ENCODE data around the gene BIN2. TPM values are rescaled to one million over a fixed set of nuclear protein-coding genes. Genes with fewer than 3 reads are reported as not detected.
A peak's percentile ranks its signal among the peaks of the same experiment; 100 is the strongest.

The BIN2 gene
- polyA plus RNA-seq, 2 of the 4 experiments (the other 2 are of a cell fraction), result 0.08 to 0.57 TPM

DNA sequence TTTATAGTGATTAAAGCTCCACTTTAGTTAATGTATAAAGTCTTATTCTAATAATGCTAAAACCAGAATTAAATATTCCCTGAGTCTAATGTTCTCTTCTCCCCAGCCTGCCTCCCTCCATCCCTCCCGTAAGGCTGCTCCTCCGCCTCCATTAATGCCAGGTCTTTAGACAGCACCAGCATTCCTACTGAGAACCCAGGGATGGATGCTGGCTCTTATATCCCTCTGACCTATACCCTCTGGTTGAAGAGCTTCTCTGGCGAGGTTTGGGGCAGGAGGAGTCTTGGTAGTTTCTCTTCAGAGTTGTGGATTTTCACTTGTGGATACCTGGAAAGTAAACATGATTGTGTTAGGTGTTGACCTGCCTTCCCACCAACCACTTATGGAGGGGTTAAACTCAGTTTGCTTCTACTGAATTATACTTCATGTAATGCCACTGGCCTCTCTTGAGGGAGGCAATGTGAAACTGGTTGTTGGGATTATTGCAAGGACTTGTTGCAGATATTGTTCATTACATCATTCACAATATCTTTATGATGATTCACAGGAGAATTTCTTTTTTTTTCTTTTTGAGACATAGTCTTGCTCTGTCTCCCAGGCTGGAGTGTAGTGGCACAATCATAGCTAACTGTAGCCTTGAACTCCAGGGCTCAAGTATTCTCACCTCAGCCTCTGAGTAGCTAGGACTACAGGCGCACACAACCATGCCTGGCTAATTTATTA lies 42.6 kb downstream of the BIN2 start:
- Histone ChIP-seq H3K4me1 (peaks cover 14% of the 10 kb centered on the region; the same call in 2 of the 3 replicates), H3K4me3 (no peak overlapping the region), H3K27ac (peak overlapping the region; percentile 26 to 65; a peak in 4 of 6 replicates), H3K9me3 (no peaks in the 10 kb centered on the region), H3K4me2 (peak overlapping the region; percentile 45)
- WGBS (ENCODE audit: missing lambda C conversion rate), result 81% methylated on average over 4 of the region's 4 CpGs
- ChIA-PET POLR2A (interaction anchor here (0.6 to 1.0 kb wide), 2 partner anchors 11 to 45 kb away, joined by 3 to 5 read pairs; partner anchors contain the start of gene SMAGP), CTCF (interaction anchor here (1.2 to 5.1 kb wide), 3 partner anchors 45 to 70 kb away, joined by 3 to 29 read pairs (median 5); no protein-coding TSS in a partner anchor)
- FAIRE-seq (no peak), DNase-seq (ENCODE audit: low read depth in 1 of 2, low spot score in 1 of 2) (peak in 1 of 2 experiments; percentile 16), ATAC-seq (peak; percentile 59 to 61)
- TF ChIP-seq MAFK (IDR thresholded peaks at IDR 0.05; ENCODE audit: partially characterized antibody), result no peak
- no peak for TF ChIP-seq NPAS2 (CRISPR knock-in tag; IDR thresholded peaks at IDR 0.05; ENCODE audit: borderline replicate concordance)
- TF ChIP-seq, protein P1, sequence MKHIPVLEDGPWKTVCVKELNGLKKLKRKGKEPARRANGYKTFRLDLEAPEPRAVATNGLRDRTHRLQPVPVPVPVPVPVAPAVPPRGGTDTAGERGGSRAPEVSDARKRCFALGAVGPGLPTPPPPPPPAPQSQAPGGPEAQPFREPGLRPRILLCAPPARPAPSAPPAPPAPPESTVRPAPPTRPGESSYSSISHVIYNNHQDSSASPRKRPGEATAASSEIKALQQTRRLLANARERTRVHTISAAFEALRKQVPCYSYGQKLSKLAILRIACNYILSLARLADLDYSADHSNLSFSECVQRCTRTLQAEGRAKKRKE (CRISPR knock-in tag; IDR thresholded peaks at IDR 0.05; ENCODE audit: low read depth), result no peak
- no peak for TF ChIP-seq MAZ (IDR thresholded peaks at IDR 0.05; ENCODE audit: borderline replicate concordance, low read depth, low read length)
- no peak for TF ChIP-seq RCOR1 (IDR thresholded peaks at IDR 0.05; ENCODE audit: low read depth, low read length)
- no peak for TF ChIP-seq CBX8 (IDR thresholded peaks at IDR 0.05)
- TF ChIP-seq ZSCAN20 (CRISPR knock-in tag; IDR thresholded peaks at IDR 0.05), result no peak
- TF ChIP-seq RNF2 (IDR thresholded peaks at IDR 0.05; ENCODE audit: borderline replicate concordance, low read depth), result no peak
- TF ChIP-seq RFX5 (IDR thresholded peaks at IDR 0.05), result no peak
- TF ChIP-seq, protein P2, sequence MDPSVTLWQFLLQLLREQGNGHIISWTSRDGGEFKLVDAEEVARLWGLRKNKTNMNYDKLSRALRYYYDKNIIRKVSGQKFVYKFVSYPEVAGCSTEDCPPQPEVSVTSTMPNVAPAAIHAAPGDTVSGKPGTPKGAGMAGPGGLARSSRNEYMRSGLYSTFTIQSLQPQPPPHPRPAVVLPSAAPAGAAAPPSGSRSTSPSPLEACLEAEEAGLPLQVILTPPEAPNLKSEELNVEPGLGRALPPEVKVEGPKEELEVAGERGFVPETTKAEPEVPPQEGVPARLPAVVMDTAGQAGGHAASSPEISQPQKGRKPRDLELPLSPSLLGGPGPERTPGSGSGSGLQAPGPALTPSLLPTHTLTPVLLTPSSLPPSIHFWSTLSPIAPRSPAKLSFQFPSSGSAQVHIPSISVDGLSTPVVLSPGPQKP (IDR thresholded peaks at IDR 0.05; ENCODE audit: low read depth, low read length), result no peak
- TF ChIP-seq FOXS1 (CRISPR knock-in tag; IDR thresholded peaks at IDR 0.05), result no peak
- TF ChIP-seq GATA3 (IDR thresholded peaks at IDR 0.05; ENCODE audit: borderline replicate concordance), result no peak
- no peak for TF ChIP-seq EHF (CRISPR knock-in tag; IDR thresholded peaks at IDR 0.05)
- TF ChIP-seq EHMT2 (IDR thresholded peaks at IDR 0.05; ENCODE audit: low read depth), result no peak
- TF ChIP-seq POLR2A (IDR thresholded peaks at IDR 0.05; ENCODE audit: low read length), result no peak
- TF ChIP-seq NR3C1 (IDR thresholded peaks at IDR 0.05), result no peak
- no peak for TF ChIP-seq KDM1A (IDR thresholded peaks at IDR 0.05; ENCODE audit: low read depth)

DNA sequence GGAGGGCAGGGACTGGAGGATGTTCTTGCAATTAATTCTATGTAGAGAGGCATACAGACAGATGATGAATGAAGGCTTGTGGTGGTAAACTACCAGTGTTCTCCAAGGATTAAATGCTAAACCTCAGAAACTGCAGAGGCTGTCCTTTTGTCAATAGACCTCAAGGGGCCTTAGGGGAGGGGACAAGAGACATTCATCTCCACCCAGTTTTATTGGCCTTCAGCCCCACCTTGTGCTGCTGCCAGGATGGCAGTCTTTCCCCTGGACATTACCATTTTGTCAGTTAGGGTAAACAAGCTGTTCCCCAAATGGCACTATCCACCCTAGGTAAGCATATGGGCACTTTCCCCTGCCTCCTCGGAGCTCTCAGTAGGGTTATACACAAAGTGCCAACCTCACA lies 48.9 kb downstream of the BIN2 start:
- no peak overlapping the region for H3K4me2 ChIP-seq
- ChIA-PET CTCF (interaction anchor here (0.9 to 10.2 kb wide), 3 partner anchors 9 to 65 kb away, joined by 3 to 270 read pairs (median 5); no protein-coding TSS in a partner anchor), POLR2A (no interaction called here)
- H3K27ac ChIP-seq, result no peak overlapping the region
- no peak for ATAC-seq
- H3K4me3 ChIP-seq, result no peak overlapping the region
- 68% methylated on average over 1 of the region's 1 CpG for WGBS (ENCODE audit: missing lambda C conversion rate)
- DNase-seq (ENCODE audit: low read depth in 1 of 2, low spot score in 1 of 2), result no peak
- FAIRE-seq, result no peak
- H3K9me3 ChIP-seq, result no peaks in the 10 kb centered on the region
- peaks cover 8% of the 10 kb centered on the region for H3K4me1 ChIP-seq
- no peak for TF ChIP-seq RAD21 (conservative IDR thresholded peaks at IDR 0.05 in 1 of 2, IDR thresholded peaks at IDR 0.05 in 1 of 2)
- TF ChIP-seq ZC3H11A (IDR thresholded peaks at IDR 0.05), result no peak
- TF ChIP-seq, protein P3, sequence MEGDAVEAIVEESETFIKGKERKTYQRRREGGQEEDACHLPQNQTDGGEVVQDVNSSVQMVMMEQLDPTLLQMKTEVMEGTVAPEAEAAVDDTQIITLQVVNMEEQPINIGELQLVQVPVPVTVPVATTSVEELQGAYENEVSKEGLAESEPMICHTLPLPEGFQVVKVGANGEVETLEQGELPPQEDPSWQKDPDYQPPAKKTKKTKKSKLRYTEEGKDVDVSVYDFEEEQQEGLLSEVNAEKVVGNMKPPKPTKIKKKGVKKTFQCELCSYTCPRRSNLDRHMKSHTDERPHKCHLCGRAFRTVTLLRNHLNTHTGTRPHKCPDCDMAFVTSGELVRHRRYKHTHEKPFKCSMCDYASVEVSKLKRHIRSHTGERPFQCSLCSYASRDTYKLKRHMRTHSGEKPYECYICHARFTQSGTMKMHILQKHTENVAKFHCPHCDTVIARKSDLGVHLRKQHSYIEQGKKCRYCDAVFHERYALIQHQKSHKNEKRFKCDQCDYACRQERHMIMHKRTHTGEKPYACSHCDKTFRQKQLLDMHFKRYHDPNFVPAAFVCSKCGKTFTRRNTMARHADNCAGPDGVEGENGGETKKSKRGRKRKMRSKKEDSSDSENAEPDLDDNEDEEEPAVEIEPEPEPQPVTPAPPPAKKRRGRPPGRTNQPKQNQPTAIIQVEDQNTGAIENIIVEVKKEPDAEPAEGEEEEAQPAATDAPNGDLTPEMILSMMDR (IDR thresholded peaks at IDR 0.05), result no peak
- TF ChIP-seq PHF8 (IDR thresholded peaks at IDR 0.05; ENCODE audit: borderline replicate concordance, low read depth), result no peak
- TF ChIP-seq ZFP36 (IDR thresholded peaks at IDR 0.05; ENCODE audit: borderline replicate concordance, partially characterized antibody), result no peak
- TF ChIP-seq NFE2L2 (conservative IDR thresholded peaks at IDR 0.05; ENCODE audit: low read length), result no peak
- TF ChIP-seq, protein P4, sequence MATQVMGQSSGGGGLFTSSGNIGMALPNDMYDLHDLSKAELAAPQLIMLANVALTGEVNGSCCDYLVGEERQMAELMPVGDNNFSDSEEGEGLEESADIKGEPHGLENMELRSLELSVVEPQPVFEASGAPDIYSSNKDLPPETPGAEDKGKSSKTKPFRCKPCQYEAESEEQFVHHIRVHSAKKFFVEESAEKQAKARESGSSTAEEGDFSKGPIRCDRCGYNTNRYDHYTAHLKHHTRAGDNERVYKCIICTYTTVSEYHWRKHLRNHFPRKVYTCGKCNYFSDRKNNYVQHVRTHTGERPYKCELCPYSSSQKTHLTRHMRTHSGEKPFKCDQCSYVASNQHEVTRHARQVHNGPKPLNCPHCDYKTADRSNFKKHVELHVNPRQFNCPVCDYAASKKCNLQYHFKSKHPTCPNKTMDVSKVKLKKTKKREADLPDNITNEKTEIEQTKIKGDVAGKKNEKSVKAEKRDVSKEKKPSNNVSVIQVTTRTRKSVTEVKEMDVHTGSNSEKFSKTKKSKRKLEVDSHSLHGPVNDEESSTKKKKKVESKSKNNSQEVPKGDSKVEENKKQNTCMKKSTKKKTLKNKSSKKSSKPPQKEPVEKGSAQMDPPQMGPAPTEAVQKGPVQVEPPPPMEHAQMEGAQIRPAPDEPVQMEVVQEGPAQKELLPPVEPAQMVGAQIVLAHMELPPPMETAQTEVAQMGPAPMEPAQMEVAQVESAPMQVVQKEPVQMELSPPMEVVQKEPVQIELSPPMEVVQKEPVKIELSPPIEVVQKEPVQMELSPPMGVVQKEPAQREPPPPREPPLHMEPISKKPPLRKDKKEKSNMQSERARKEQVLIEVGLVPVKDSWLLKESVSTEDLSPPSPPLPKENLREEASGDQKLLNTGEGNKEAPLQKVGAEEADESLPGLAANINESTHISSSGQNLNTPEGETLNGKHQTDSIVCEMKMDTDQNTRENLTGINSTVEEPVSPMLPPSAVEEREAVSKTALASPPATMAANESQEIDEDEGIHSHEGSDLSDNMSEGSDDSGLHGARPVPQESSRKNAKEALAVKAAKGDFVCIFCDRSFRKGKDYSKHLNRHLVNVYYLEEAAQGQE (IDR thresholded peaks at IDR 0.05), result no peak
- no peak for TF ChIP-seq EHF (CRISPR knock-in tag; IDR thresholded peaks at IDR 0.05)
- no peak for TF ChIP-seq EHMT2 (IDR thresholded peaks at IDR 0.05; ENCODE audit: low read depth)
- no peak for TF ChIP-seq TFCP2L1 (CRISPR knock-in tag; IDR thresholded peaks at IDR 0.05)
- no peak for TF ChIP-seq FOXS1 (CRISPR knock-in tag; IDR thresholded peaks at IDR 0.05)
- no peak for TF ChIP-seq MYC (IDR thresholded peaks at IDR 0.05; ENCODE audit: borderline replicate concordance, low read length)
- TF ChIP-seq, protein P5, sequence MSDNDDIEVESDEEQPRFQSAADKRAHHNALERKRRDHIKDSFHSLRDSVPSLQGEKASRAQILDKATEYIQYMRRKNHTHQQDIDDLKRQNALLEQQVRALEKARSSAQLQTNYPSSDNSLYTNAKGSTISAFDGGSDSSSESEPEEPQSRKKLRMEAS (IDR thresholded peaks at IDR 0.05), result no peak
- TF ChIP-seq ZNF302 (CRISPR knock-in tag; IDR thresholded peaks at IDR 0.05), result no peak
- no peak for TF ChIP-seq HOXA7 (CRISPR knock-in tag; IDR thresholded peaks at IDR 0.05)
- no peak for TF ChIP-seq CBX8 (IDR thresholded peaks at IDR 0.05)
